Adrenal gland (tissue), 5 donors: ENCODE data around the gene ERP29.

Experiments
- POLR2A ChIP-seq, 2 donors: fragments of 450-650 bp; IDR thresholded peaks; one replicate each; pipeline ENCODE4 v1.6.1; 2017; ENCODE audit warnings: antibody characterized with exemption in 2 of 2, mild to moderate bottlenecking in 2 of 2, moderate library complexity in 1 of 2
- TF ChIP-seq, protein P1 (sequence below), 6 experiments: fragments of 450-650 bp in 4 of 6; fragments of 200-600 bp in 2 of 6; sonication (generic) in 1 of 6; IDR thresholded peaks; 1 replicate in 5 of 6; 2 replicates in 1 of 6; pipeline versions ENCODE4 v1.5.1 to v1.8.0; 2016 to 2021; ENCODE audit warnings: antibody characterized with exemption in 6 of 6, mild to moderate bottlenecking in 2 of 6, moderate library complexity in 1 of 6
- donor health status: DM: no; HTN: no; CAD: no.

DNA sequence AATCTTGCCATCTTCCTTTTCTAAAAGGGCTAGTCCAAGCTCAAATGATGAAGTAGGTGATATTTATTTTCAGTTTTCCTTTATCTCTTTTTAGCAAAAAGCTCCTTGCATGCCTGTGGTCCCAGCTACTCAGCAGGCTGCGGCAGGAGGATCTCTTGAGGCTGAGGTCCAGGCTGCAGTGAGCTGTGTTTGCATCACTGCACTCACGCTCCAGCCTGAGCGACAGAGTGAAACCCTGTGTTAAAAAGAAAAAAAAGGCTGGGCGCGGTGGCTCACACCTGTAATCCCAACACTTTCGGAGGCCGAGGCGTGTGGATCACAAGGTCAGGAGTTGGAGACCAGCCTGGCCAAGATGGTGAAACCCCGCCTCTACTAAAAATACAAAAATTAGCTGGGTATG lies 5.3 kb upstream of the ERP29 start:
- no peak for TF ChIP-seq POLR2A (IDR thresholded peaks at IDR 0.05)
- TF ChIP-seq, protein P1, sequence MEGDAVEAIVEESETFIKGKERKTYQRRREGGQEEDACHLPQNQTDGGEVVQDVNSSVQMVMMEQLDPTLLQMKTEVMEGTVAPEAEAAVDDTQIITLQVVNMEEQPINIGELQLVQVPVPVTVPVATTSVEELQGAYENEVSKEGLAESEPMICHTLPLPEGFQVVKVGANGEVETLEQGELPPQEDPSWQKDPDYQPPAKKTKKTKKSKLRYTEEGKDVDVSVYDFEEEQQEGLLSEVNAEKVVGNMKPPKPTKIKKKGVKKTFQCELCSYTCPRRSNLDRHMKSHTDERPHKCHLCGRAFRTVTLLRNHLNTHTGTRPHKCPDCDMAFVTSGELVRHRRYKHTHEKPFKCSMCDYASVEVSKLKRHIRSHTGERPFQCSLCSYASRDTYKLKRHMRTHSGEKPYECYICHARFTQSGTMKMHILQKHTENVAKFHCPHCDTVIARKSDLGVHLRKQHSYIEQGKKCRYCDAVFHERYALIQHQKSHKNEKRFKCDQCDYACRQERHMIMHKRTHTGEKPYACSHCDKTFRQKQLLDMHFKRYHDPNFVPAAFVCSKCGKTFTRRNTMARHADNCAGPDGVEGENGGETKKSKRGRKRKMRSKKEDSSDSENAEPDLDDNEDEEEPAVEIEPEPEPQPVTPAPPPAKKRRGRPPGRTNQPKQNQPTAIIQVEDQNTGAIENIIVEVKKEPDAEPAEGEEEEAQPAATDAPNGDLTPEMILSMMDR (IDR thresholded peaks at IDR 0.05): no peak
